ENCODE results near the gene LOXL4. TPM values are rescaled to one million over a fixed set of nuclear protein-coding genes. Genes with fewer than 3 reads are reported as not detected.
A peak's percentile ranks its signal among the peaks of the same experiment; 100 is the strongest.

LOXL4 gene
- polyA plus RNA-seq, 3 donors = 0.03 to 0.05 TPM; not detected in 1

DNA sequence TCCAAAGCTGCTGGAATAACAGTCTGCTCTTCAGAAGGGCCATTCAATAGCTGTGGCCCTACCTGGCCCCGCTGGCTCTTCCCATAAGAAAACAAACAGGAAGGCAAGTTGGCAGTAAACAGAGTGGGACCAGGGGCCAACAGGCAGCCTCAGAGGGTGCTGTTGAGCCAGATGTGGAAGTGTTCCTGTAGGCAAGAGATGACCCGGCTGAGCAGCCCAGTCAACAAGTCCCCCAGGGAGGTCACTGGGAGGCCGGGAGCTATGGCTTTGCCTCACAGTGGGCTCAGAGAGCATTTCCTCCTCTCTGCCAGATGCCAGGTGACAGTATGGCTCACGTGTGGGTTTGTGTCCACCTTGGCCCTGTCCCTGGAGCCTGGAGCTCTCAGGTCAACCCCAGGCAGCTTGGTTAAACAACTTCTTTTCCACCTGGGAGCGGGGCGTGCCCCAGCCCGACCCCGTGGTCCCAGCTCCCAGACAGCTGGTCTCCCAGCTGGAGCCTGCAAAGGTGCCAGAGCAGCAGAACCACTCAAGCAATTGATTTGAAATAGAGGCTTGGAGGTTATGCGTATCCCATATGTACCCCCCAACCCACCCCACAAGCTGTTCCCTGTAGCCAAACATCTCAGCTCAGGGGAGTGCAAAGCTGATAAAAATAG, 33.8 kb upstream of the LOXL4 start:
- no peaks in the 10 kb centered on the region for H3K36me3 Mint-ChIP-seq
- no peak overlapping the region for H3K4me2 ChIP-seq (replicated peaks; ENCODE audit: extremely low read depth, low read length, poor library complexity, severe bottlenecking)
- H3K36me3 ChIP-seq (replicated peaks in 1 of 2; ENCODE audit: control insufficient read depth in 1 of 2, insufficient read depth in 2 of 2, low read length in 2 of 2) = no peaks in the 10 kb centered on the region
- DNase-seq = no peak
- peaks cover 0 to 7% (median 2%) of the 10 kb centered on the region in 7 donors for H3K9me3 Mint-ChIP-seq
- no peaks in the 10 kb centered on the region for H3K79me2 ChIP-seq (ENCODE audit: insufficient read depth, low read length)
- TF ChIP-seq, protein P1, sequence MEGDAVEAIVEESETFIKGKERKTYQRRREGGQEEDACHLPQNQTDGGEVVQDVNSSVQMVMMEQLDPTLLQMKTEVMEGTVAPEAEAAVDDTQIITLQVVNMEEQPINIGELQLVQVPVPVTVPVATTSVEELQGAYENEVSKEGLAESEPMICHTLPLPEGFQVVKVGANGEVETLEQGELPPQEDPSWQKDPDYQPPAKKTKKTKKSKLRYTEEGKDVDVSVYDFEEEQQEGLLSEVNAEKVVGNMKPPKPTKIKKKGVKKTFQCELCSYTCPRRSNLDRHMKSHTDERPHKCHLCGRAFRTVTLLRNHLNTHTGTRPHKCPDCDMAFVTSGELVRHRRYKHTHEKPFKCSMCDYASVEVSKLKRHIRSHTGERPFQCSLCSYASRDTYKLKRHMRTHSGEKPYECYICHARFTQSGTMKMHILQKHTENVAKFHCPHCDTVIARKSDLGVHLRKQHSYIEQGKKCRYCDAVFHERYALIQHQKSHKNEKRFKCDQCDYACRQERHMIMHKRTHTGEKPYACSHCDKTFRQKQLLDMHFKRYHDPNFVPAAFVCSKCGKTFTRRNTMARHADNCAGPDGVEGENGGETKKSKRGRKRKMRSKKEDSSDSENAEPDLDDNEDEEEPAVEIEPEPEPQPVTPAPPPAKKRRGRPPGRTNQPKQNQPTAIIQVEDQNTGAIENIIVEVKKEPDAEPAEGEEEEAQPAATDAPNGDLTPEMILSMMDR (IDR thresholded peaks at IDR 0.05) = no peak
- H4K20me1 ChIP-seq (ENCODE audit: insufficient read depth, low read length) = no peaks in the 10 kb centered on the region
- H3K4me3 ChIP-seq (replicated peaks in 1 of 3; ENCODE audit: low read depth in 2 of 3, low read length in 3 of 3) = no peak overlapping the region
- H3K4me3 Mint-ChIP-seq = no peak overlapping the region
- no peaks in the 10 kb centered on the region for H3K4me1 Mint-ChIP-seq
- H3K4me1 ChIP-seq (ENCODE audit: control insufficient read depth in 1 of 2, insufficient read depth in 2 of 2, low read length in 2 of 2) = no peaks in the 10 kb centered on the region
- H3K27me3 ChIP-seq (ENCODE audit: control insufficient read depth in 2 of 2, insufficient read depth in 2 of 2, low read length in 2 of 2) = peaks cover 2 to 10% of the 10 kb centered on the region in 2 donors
- no peak overlapping the region for H2AFZ ChIP-seq (ENCODE audit: insufficient read depth, low read depth, low read length, poor library complexity, severe bottlenecking)
- intact Hi-C loops (cut with micrococcal nuclease) = loop anchor here in 1 of 2 donors (10.0 kb wide), 1 partner anchor 127 kb away; no protein-coding TSS in a partner anchor
- H3K27ac Mint-ChIP-seq = peak overlapping the region in 1 of 7 donors; percentile 37
- no peak overlapping the region for H3K27ac ChIP-seq (ENCODE audit: low read depth in 1 of 2, low read length in 2 of 2)
- WGBS (ENCODE audit: insufficient coverage) = 78% methylated on average over 4 of the region's 9 CpGs
- no peak overlapping the region for H3K9ac ChIP-seq (ENCODE audit: insufficient read depth, low read length, poor library complexity, severe bottlenecking)
- peaks cover 0 to 3% of the 10 kb centered on the region in 2 donors for H3K9me3 ChIP-seq (replicated peaks in 1 of 2; ENCODE audit: control insufficient read depth in 1 of 2, insufficient read depth in 1 of 2, low read length in 2 of 2)
- peaks cover 13 to 29% (median 23%) of the 10 kb centered on the region in 3 donors for H3K27me3 Mint-ChIP-seq (ENCODE audit: low read depth in 3 of 3)

DNA sequence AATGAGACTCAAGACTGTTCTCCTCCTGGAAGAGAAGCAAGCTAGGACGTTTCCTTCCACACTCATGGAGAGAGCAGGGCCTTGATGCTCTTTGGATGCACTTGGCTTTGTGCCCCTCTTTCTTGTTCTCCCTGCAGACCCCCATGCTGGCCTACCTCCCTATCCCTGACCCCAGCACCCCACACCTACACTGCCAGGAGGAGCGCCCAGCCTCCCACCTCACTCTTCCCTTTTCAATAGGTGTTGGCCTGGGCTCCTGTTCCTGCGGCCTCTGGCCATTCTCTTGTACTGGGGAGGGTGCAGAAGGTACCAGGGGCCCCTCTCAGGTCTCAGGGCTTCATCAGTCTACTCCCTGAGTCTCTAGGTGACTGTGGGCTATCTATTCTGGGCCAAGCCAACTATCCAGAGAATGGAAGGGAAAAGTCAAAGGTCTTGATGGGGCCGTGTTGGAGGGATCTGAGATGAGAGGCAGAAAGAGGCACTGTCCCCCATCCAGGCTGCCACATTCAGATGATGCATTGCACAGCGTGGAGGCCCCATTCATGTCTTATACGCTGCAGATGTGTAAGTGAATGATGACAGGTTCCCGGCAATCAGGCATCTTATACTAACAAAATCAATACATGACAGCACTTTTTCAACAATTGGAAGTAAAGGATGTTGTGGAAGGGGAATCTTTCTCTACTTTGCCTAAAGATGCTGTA, 32.7 kb upstream of the LOXL4 start:
- Histone ChIP-seq H3K27me3 (ENCODE audit: control insufficient read depth in 2 of 2, insufficient read depth in 2 of 2, low read length in 2 of 2) (peaks cover 2 to 10% of the 10 kb centered on the region in 2 donors), H3K4me3 (replicated peaks in 1 of 3; ENCODE audit: low read depth in 2 of 3, low read length in 3 of 3) (no peak overlapping the region), H3K36me3 (replicated peaks in 1 of 2; ENCODE audit: control insufficient read depth in 1 of 2, insufficient read depth in 2 of 2, low read length in 2 of 2) (no peaks in the 10 kb centered on the region), H3K9ac (ENCODE audit: insufficient read depth, low read length, poor library complexity, severe bottlenecking) (no peak overlapping the region), H2AFZ (ENCODE audit: insufficient read depth, low read depth, low read length, poor library complexity, severe bottlenecking) (no peak overlapping the region), H3K27ac (ENCODE audit: low read depth in 1 of 2, low read length in 2 of 2) (no peak overlapping the region), H3K79me2 (ENCODE audit: insufficient read depth, low read length) (no peaks in the 10 kb centered on the region), H4K20me1 (ENCODE audit: insufficient read depth, low read length) (no peaks in the 10 kb centered on the region), H3K9me3 (replicated peaks in 1 of 2; ENCODE audit: control insufficient read depth in 1 of 2, insufficient read depth in 1 of 2, low read length in 2 of 2) (no peaks in the 10 kb centered on the region), H3K4me1 (ENCODE audit: control insufficient read depth in 1 of 2, insufficient read depth in 2 of 2, low read length in 2 of 2) (peaks cover 6 to 7% of the 10 kb centered on the region in 2 donors), H3K4me2 (replicated peaks; ENCODE audit: extremely low read depth, low read length, poor library complexity, severe bottlenecking) (no peak overlapping the region)
- peaks cover 11 to 29% (median 16%) of the 10 kb centered on the region in 3 donors for H3K27me3 Mint-ChIP-seq (ENCODE audit: low read depth in 3 of 3)
- peaks cover 9% of the 10 kb centered on the region for H3K4me1 Mint-ChIP-seq
- no peak overlapping the region for H3K4me3 Mint-ChIP-seq
- H3K36me3 Mint-ChIP-seq = no peaks in the 10 kb centered on the region
- TF ChIP-seq, protein P1 (IDR thresholded peaks at IDR 0.05) = no peak
- 95% methylated on average over 2 of the region's 7 CpGs for WGBS (ENCODE audit: insufficient coverage)
- H3K27ac Mint-ChIP-seq = no peak overlapping the region
- intact Hi-C loops (cut with micrococcal nuclease) = loop anchor here in 1 of 2 donors (10.0 kb wide), 1 partner anchor 126 kb away; no protein-coding TSS in a partner anchor
- H3K9me3 Mint-ChIP-seq = peaks cover 0 to 1% (median 0%) of the 10 kb centered on the region in 7 donors
- no peak for DNase-seq
